Body of pancreas (tissue), 4 donors: ENCODE results near the gene GLT6D1. TPM values are rescaled to one million over a fixed set of nuclear protein-coding genes. Genes with fewer than 3 reads are reported as not detected.

ENCODE experiments used
- ATAC-seq: fragments of 150-250 bp; one replicate; pipeline ENCODE4 v1.9.1; 2016
- DNase-seq, 4 donors: peaks; one replicate each; pipeline ENCODE4 v3.0.0-alpha.2; 2019
- H3K27ac ChIP-seq, 4 donors: fragments of 200-600 bp; sonication (generic); 1 replicate in 3 of 4; 2 replicates in 1 of 4; pipeline versions ENCODE4 v1.5.1 to v1.6.1; 2016 to 2019; ENCODE audit warnings: mild to moderate bottlenecking in 1 of 4, mixed read lengths in 1 of 4, moderate library complexity in 1 of 4
- H3K27me3 ChIP-seq, 2 donors: fragments of 200-600 bp; sonication (generic); one replicate each; pipeline ENCODE4 v1.6.0; 2016; ENCODE audit warnings: mild to moderate bottlenecking in 1 of 2
- H3K36me3 ChIP-seq, 2 donors: fragments of 200-600 bp; sonication (generic); replicated peaks in 1 of 2; 2 replicates each; pipeline ENCODE4 v1.5.1; 2016; ENCODE audit warnings: low read depth in 2 of 2; ENCODE audit not compliant: insufficient read depth in 1 of 2
- H3K4me1 ChIP-seq: fragments of 200-600 bp; sonication (generic); one replicate; pipeline ENCODE4 v1.6.0; 2016
- H3K4me3 ChIP-seq, 2 donors: fragments of 200-600 bp; sonication (generic); 1 replicate in 1 of 2; 2 replicates in 1 of 2; pipeline ENCODE4 v1.5.1; 2016 to 2019
- H3K9me3 ChIP-seq, 3 donors: fragments of 200-600 bp; sonication (generic); 1 replicate in 2 of 3; 2 replicates in 1 of 3; pipeline ENCODE4 v1.5.1; 2016
- POLR2A ChIP-seq, 3 donors: fragments of 450-650 bp; IDR thresholded peaks; one replicate each; pipeline ENCODE4 v1.6.1; 2016; ENCODE audit warnings: antibody characterized with exemption in 3 of 3, mild to moderate bottlenecking in 2 of 3
- WGBS, 2 donors: methylation state at CpG; one replicate each; pipeline ENCODE4 v1.1.5; 2017; 5-methylcytosine and 5-hydroxymethylcytosine counted together
- intact Hi-C: fragments of 100-400 bp; cut with DNase I; formaldehyde crosslinking; loops from one replicate; pipeline ENCODE4 v1.15.1; 2023
- total RNA-seq, 2 donors: library from RNA; depleted of rRNA; stranded (reverse); fragments of >200 nt; gene quantifications; one replicate each; pipeline ENCODE4 v1.1.0, GENCODE V29; 2016
- TF ChIP-seq, protein P1 (sequence below), 7 experiments: fragments of 450-650 bp in 4 of 7; fragments of 200-600 bp in 3 of 7; sonication (generic) in 3 of 7; IDR thresholded peaks; one replicate each; pipeline ENCODE4 v1.5.1; 2016 to 2019; ENCODE audit warnings: antibody characterized with exemption in 7 of 7

GLT6D1 gene
- total RNA-seq, 2 donors from 2014 or later = not detected

DNA sequence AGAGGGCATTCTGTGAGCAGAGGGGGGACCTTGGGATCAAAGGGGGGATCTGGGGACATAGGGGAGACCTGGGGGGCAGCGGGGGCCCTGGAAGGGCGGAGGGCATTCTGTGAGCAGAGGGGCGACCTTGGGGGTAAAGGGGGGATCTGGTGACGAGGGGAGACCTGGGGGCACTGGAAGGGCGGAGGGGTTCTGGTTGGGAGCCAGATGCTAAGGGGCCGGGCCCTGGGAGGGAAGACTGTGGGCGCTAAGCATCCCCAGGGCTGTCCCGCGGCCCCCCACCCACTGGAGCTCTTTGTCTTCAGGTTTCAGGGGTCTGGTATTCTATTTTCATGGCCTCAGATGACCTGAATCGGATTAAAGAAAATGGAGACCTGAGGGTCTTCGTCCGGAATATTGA, 24.5 kb upstream of the GLT6D1 start:
- no peak overlapping the region for H3K4me3 ChIP-seq
- no peak for ATAC-seq
- H3K27me3 ChIP-seq = no peaks in the 10 kb centered on the region
- no peak overlapping the region for H3K27ac ChIP-seq
- no peaks in the 10 kb centered on the region for H3K36me3 ChIP-seq
- no peak for TF ChIP-seq POLR2A (IDR thresholded peaks at IDR 0.05)
- TF ChIP-seq, protein P1, sequence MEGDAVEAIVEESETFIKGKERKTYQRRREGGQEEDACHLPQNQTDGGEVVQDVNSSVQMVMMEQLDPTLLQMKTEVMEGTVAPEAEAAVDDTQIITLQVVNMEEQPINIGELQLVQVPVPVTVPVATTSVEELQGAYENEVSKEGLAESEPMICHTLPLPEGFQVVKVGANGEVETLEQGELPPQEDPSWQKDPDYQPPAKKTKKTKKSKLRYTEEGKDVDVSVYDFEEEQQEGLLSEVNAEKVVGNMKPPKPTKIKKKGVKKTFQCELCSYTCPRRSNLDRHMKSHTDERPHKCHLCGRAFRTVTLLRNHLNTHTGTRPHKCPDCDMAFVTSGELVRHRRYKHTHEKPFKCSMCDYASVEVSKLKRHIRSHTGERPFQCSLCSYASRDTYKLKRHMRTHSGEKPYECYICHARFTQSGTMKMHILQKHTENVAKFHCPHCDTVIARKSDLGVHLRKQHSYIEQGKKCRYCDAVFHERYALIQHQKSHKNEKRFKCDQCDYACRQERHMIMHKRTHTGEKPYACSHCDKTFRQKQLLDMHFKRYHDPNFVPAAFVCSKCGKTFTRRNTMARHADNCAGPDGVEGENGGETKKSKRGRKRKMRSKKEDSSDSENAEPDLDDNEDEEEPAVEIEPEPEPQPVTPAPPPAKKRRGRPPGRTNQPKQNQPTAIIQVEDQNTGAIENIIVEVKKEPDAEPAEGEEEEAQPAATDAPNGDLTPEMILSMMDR (IDR thresholded peaks at IDR 0.05) = no peak
- no peak for DNase-seq
- whole genome bisulfite sequencing, 2 donors = 65 to 67% methylated on average over 9 to 11 of the region's 12 CpGs
- H3K9me3 ChIP-seq = peaks cover 0 to 6% (median 0%) of the 10 kb centered on the region in 3 donors
- intact Hi-C loops = no loop called here
- no peaks in the 10 kb centered on the region for H3K4me1 ChIP-seq

DNA sequence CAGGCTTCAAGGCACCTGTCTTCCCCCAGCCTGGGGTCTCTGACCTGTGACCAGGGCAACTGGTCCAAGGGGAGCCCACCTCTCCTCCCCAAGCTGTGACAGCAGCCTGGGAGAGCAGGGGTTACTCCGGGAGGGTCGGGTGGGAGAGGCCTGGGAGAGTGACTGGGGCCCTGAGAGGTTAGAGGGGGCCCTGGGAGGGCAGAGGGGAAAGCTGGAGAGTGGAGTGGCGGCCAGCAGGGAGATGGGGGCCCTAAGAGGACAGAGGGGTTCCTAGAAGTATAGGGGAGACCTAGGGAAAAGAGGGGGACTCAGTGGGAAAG, 24.1 kb upstream of the GLT6D1 start:
- H3K4me3 ChIP-seq = no peak overlapping the region
- no peaks in the 10 kb centered on the region for H3K27me3 ChIP-seq
- WGBS, 2 donors = 39 to 88% methylated on average over 1 to 3 of the region's 3 CpGs
- H3K4me1 ChIP-seq = no peaks in the 10 kb centered on the region
- no peak for ATAC-seq
- no peak overlapping the region for H3K27ac ChIP-seq
- intact Hi-C loops = no loop called here
- no peaks in the 10 kb centered on the region for H3K36me3 ChIP-seq
- no peak for DNase-seq
- H3K9me3 ChIP-seq = peaks cover 0 to 1% (median 0%) of the 10 kb centered on the region in 3 donors
- no peak for TF ChIP-seq POLR2A (IDR thresholded peaks at IDR 0.05)

DNA sequence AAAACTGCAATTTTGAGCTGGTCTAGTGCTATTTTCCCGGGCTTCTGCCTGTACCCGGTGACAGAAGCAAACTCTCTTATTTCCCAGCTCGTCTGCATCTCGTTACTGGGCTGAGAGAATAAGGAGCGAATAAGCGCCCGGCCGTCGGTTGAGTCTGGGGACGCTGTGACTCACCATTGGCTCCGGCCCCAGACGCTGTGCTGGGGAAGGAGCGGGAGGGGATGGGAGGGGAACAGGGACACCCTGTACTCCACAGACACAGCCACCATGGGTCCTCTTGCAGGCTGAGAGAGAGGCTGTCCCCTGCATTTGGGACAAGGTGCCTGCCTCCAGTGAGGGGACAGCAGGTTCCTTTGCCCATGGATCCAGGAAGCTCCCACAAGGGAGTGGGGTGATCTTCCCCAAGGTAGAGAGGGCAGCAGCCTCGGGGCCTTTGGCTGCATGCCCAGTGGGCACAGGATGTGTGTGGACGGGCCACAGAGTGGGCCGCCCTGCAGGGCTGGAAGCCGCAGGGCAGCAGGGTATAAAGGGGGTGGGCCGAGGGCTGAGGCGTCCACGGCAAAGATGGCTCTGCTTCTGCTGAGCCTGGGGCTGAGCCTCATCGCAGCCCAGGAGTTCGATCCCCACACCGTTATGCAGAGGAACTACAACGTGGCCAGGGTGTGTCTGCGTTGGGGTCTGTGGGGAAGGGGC, 23.6 kb upstream of the GLT6D1 start, which contains the start of gene LCN9:
TSS of gene LCN9 (plus strand) at position 552 of the 693 bp plus-strand sequence. CDS start at position 565, 13 bp downstream.
- H3K4me1 ChIP-seq = no peaks in the 10 kb centered on the region
- WGBS, 2 donors = 41 to 44% methylated on average over 11 to 25 of the region's 25 CpGs
- H3K4me3 ChIP-seq = no peak within 1 kb of the TSS
- H3K36me3 ChIP-seq = no peaks in the 10 kb centered on the region
- H3K27me3 ChIP-seq = no peaks in the 10 kb centered on the region
- DNase-seq (no peak), ATAC-seq (no peak)
- H3K9me3 ChIP-seq = no peaks in the 10 kb centered on the region
- H3K27ac ChIP-seq = no peak within 1 kb of the TSS
- intact Hi-C loops = no loop called here
- TF ChIP-seq, protein P1 (IDR thresholded peaks at IDR 0.05) = no peak
- TF ChIP-seq POLR2A (IDR thresholded peaks at IDR 0.05) = no peak

DNA sequence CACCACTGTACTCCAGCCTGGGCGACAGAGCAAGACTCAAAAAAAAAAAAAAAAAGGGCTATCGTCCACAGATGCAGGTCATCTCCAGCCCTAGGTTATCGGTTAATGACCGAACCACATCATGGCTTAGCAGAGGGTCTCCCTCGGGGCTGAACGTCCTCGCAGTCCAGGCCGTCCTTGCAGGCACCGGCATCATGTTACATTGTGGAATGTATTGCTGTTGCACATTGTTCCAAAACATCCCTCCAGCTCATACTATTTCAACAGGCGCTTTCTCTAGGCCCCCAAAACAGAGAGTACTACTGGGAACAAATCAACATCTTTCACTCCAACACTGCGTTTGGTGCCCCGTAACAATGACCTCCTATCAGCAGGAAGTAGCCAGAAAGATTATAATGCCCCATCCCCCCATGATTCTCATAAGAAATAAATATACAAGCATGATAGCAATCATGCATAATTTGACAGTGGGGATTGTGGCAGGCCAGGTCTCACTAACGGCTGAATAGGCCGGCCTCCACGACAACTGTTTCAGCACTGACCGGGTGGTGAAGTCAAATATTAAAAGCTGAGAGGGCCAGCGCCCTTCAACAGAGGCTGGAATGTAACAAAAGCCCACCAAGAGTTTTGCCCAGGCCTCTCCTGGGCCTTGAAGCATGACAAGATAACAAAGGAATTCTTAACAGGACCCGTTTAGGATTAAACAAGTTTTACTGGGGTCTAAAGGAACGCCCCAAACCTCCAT, 22.6 kb upstream of the GLT6D1 start:
- H3K4me3 ChIP-seq = no peak overlapping the region
- no peaks in the 10 kb centered on the region for H3K9me3 ChIP-seq
- DNase-seq (no peak), ATAC-seq (no peak)
- intact Hi-C loops = no loop called here
- WGBS, 2 donors = 37 to 43% methylated on average over 19 of the region's 19 CpGs
- no peaks in the 10 kb centered on the region for H3K36me3 ChIP-seq
- no peak overlapping the region for H3K27ac ChIP-seq
- H3K27me3 ChIP-seq = no peaks in the 10 kb centered on the region
- TF ChIP-seq, protein P1 (IDR thresholded peaks at IDR 0.05) = no peak
- TF ChIP-seq POLR2A (IDR thresholded peaks at IDR 0.05) = no peak
- no peaks in the 10 kb centered on the region for H3K4me1 ChIP-seq

DNA sequence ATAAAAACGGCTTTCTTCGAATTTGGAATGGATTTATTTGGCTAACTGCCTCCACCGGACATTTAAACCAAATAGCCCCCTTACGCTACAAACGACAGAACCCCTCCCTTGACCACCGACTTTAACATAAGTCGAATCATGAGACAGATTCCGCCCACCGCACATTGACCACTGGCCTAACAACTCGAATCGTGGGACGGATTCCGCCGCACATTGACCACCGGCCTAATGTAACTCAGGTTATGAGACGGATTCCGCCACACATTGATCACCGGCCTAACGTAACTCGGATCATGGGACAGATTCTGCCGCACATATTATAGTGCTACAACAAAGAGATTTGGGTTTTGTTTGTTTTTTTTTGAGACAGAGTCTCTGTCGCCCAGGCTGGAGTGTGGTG, 21.1 kb upstream of the GLT6D1 start:
- no peaks in the 10 kb centered on the region for H3K4me1 ChIP-seq

More for the DNA sequence above, 21.1 kb upstream of the GLT6D1 start:
- H3K27me3 ChIP-seq = no peaks in the 10 kb centered on the region
- DNase-seq (no peak), ATAC-seq (no peak)
- WGBS, 2 donors = 82 to 85% methylated on average over 21 to 22 of the region's 22 CpGs
- intact Hi-C loops = no loop called here
- H3K4me3 ChIP-seq = no peak overlapping the region
- no peaks in the 10 kb centered on the region for H3K9me3 ChIP-seq
- TF ChIP-seq, protein P1 (IDR thresholded peaks at IDR 0.05) = no peak
- no peak for TF ChIP-seq POLR2A (IDR thresholded peaks at IDR 0.05)
- H3K27ac ChIP-seq = no peak overlapping the region
- H3K36me3 ChIP-seq = no peaks in the 10 kb centered on the region
